Hematopoietic multipotent progenitor cell treated with erythropoietin and hydrocortisone succinate and interleukin-3 and kit ligand, for 17 days (in vitro differentiated cells): Measurements from ENCODE around the gene NAA10.
"Not testable (repeated sequence)": the region's sequence is repeated elsewhere in the genome, so short reads cannot be mapped to it uniquely, and the experiment has no call there.

ENCODE experiments used
- DNase-seq: peaks from one replicate; pipeline ENCODE4 v3.0.0-alpha.2; 2015; ENCODE audit warnings: low spot score

Gene NAA10

DNA sequence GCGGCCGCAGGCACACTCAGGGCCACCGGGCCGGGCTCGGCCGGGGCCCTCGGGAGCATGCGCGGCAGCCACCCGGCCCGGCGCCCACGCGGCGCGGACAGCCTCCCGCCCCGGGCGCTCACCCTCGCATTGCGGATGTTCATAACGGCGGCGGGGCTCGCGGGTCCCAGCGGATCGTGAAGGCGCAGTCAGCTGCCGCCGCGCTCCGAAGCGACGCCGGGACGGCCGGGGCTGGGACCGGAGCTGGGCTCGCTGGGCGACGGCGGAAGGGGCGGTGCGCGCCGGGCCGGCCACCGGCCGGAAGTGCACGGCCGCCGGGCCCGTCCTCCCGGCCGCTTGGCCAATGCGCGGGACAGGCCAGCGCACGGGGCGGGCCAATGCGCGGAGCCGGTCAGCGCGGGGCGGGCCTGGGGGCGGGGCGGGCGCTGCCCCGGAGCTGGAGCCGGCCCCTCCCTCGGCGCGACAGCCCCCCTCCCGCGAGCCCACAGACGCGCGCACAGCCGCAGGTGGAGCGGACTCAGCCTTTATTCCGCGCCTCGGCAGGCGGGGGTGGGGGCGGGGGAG is at the start of gene NAA10:
TSS of gene NAA10 (minus strand) at position 276 of the 564 bp plus-strand sequence. CDS start at position 143, 133 bp downstream.
- DNase-seq: peak; percentile 73

DNA sequence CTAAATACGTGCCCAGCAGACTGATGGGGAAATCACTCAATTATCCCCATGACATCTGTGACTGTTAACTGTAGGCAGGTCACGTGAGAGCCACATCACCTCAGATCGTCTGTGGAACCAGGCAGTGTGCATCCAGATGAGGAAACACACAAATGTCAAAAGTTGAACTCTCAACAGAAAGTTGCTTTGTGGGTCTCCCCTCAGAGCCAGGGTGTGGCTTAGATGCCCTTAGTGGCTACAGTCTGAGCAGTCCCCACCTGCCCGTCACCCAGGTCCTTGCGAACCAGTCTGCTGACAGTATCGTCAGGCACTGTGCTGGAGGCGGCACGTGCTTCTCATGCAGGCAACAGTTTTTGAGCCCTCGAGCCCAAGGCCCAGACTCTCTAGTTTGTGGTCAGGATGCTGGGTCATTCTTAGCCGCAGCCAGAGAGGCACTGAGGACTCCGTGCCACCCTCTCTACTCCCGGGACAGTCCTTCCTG is 48.5 kb upstream of the NAA10 start:
- DNase-seq: no peak

DNA sequence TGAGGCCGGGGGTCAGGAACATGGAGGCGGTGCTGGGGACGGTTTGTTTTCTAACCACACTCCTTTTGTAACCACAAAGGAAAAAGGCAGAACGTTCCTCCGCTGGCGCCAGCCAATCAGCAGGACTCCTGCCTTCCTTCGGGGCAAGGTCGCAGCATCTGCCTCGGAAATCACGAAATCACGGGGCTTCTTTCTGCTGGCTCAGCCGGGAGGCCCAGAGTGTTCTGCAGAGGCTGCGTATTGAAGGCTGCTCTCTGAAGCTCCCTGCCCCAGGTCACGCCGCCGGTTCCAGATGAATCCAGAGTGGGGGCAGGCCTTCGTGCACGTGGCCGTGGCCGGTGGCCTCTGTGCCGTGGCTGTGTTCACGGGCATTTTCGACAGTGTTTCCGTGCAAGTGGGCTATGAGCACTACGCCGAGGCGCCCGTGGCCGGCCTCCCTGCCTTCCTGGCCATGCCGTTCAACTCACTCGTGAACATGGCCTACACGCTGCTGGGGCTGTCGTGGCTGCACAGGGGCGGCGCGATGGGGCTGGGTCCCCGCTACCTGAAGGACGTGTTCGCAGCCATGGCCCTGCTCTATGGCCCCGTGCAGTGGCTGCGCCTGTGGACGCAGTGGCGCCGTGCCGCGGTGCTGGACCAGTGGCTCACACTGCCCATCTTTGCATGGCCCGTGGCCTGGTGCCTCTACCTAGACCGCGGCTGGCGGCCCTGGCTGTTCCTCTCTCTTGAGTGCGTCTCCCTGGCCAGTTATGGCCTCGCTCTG is 47.1 kb upstream of the NAA10 start:
- no peak for DNase-seq

DNA sequence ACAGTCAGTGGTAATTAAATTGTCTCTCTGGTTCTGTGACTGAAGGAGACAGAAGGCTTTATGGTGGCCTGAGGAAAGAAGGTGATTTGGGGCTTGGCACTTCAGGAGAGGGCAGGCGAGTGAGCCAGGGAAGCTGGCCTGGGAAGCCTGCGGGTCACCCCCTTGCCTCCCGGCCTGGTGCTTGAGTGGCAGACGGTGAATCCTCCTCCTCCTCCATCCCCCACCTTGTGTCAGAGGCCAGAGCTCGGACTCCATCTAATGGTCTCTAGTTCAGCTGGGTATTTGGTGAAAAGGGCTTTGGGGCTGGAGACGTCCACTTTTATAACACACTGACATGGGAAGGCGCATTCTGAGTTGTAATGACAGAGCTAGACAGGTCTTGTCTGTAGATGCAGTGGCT is 46.4 kb upstream of the NAA10 start:
- no peak for DNase-seq

DNA sequence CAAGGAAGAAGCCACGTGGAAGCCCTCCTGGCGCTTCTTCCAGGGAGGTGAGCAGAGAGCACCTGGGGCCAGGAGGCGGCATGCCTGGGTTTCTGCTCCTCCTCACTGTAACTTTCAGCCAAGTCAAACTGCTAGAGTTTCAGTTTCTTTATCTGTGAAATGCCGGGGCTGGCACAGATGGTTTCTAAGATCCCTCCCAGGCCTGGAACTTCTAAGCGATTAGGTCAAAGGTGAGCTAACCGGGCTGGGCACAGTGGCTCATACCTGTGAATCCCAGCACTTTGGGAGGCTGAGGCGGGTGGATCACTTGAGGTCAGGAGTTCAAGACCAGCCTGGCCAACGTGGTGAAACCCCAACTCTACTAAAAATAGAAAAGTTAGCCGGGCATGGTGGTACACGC is 45.6 kb upstream of the NAA10 start:
- DNase-seq: not testable (repeated sequence)

DNA sequence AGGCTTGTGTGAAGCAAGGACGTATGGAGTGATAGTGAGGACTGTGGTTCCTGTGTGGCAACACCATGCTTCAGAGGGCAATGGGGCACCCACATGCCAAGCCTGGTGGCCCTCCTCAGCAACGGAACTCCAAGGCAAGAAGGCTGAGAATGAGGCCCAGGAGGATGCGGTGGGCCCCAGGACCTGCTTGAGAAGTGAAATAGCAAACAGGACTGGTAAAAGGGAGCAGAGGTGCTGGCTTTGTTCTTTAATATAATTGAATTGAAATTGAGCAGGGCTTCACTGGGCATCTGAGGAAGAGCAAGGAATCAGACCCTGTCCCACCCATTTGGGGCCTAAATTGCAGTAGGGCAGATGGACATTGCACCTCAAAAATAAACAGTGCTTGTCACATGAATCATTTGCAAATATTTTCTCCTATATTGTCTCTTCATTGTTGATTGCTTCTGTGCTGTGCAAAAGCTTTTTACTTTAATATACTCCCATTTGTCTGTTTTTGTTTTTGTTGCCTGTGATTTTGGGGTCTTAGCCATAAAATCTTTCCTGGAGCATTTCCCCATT is 40.0 kb upstream of the NAA10 start:
- no peak for DNase-seq

DNA sequence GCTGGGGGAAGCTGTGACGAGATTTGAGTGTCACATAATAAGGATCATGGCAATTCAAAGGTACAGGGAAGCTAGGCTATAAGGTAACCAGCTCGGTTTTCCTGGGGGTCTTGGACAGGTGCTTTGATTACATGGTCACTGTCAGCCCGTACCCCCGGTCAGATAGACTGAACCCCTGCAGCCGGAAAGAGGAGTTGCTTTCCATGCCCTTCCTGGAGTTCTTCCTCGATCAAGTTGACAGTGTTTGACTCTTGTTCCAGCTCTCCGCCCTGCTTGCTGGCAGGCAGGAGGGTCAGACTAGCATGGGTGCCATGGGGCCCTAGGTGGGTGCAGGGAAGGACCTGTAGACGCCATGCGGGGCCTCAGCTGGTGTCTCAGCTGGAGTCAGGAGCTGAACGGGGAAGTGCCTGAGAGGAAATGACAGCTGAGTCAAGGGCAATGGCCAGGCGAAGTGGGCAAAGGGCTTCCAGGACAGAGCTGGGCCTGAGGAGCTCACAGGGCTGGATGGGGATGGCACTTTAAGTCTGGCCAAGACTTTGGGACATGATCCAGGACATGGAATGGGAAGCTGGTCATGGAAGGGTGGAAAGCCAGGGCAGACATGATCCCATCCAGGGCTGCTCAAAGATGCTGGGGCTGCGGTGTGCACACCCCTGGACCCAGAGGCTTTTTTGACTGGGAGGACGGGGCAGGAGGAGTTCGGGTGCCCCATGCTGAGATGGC is 39.3 kb upstream of the NAA10 start:
- no peak for DNase-seq

DNA sequence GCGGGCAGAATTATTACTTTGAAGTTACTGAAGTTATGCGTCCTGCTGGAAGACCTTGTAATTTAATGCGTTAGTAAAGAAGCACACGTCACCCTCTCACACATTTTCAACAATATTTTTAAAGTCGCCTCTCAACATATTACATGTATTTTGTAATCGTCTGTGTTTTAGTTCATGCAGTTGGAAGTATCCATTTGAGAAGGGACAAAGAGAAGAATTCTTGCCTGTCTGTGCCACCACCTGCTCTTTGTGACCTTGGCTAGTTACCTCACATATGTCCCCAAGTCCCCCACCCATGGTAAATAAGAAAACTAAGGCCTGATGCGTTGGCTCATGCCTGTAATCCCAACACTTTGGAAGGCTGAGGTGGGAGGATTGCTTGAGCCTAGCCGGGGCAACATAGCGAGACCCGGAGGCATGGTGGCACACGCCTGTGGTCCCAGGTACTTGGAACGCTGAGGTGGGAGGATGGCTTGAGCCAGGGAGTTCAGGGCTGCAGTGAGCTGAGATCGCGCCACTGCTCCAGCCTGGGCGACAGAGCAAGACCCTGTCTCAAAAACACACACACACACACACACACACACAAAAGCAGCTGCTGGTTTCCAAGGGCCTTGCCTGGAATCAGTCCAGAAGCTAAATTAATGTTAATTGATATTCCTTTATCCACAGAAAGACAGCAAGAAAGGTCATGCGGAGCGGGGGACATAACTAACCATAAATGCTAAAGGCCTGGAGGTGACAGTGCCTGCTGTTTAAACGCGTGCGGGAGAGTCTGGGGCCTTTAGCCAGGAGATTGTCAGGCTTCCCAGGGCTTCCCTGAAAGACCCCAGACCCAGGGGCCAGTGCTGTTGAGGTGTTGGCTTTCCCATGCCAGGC is 38.5 kb upstream of the NAA10 start:
- no peak for DNase-seq

DNA sequence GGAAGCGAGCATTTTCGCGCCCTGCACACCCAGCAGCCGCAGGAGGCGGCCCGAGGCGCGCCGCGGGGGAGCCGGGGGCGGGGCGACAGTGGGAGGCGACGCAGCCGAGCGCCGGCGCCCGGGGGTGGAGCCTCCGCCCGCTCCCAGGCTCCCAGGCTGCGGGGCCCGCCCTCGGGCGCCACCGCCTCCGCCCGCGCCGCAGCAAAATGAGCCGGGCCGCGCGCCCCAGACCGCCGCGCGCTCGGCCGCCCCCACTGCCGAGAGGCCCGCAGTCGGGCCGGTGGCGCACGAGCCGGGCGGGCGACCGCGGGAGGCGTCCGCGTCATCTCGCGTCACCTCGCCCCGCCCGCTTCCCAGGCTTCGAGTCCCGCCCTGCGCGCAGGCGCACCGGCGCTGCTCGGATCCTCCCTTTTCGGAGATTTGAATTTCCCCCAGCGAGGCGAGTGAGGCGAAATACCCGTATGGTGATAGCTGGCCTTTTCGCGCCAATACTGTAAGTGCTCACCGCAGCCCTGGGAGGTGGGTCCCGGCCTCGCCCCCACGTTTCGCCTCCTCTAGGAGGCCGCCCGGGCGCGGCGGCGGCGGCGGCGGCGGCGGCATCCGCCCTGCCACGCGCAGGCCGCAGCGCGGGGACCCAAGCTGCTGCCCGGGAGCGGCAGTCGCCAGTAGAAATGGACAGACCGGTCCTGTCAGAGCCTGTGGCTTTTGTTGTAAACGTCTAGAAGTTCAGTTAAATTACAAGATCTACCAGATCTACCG is 37.7 kb upstream of the NAA10 start, which contains the start of gene TMEM187:
TSS of gene TMEM187 (plus strand) at position 387 of the 759 bp plus-strand sequence. CDS start 9,309 bp downstream, outside the sequence.
- DNase-seq: peak; percentile 91

DNA sequence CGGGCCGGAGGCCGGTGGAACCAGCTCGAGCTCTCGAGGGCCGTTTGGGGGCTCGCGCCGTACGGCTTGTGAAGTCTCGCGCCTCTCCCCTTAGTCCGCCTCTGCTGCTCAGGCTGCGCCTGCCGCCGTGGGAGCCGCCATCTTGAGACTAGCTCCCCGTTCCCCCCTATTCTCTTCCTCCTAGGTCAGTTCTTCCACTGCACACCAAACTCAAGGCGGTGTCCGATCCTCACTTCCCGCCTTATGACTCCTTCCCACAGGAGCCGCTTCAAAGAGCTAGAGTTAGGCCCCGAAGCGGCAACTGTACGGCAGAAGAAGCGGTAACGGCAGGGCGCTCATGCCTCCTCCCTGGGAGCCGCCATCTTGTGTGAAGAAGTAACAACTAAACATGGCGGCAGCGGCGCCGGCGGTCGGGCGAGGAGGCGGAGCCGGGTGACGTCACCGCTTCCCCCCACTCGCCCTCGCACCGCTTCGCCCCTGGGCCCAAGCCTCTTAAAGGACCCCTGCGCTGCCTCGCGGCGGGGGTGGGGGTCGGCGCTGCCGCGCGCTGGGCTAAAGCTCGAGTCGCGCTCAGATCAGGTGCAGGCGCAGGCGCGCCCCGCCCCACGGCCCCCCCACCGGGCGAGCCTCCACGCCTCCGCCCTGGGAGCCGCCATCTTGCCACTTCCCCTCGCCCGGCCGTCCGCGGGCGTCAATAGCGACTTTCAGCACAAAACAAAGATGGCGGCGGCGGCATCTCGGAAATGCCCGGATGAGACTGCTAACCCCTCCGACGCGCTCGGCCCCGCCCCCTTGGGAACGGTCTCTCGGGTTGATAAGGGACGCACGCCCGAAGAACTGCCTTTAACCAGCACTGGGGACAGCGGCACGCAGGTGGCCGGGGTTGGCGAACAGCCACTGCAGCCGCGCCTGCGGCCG is 36.9 kb upstream of the NAA10 start, which contains the start of gene HCFC1:
TSS of gene HCFC1 (minus strand) at position 369 of the 918 bp plus-strand sequence. CDS start 978 bp downstream, outside the sequence.
- peak; percentile 93 for DNase-seq

DNA sequence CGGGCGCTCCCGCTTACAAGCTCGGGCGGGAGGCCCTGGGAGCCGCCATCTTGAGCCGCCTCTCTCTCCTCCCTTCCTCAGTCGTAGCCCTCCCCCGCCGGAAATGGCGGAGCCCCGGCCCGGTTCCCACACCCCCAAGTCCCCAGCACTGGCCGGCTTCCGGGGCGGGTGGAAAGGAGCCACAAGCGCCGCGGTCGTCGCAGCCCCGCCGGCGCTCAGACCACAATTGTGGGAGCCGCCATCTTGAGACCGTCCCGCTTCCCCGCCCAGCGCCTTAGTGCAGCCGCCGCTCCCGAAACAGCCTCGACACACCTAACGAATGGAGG is 36.2 kb upstream of the NAA10 start:
- peak; percentile 75 for DNase-seq

DNA sequence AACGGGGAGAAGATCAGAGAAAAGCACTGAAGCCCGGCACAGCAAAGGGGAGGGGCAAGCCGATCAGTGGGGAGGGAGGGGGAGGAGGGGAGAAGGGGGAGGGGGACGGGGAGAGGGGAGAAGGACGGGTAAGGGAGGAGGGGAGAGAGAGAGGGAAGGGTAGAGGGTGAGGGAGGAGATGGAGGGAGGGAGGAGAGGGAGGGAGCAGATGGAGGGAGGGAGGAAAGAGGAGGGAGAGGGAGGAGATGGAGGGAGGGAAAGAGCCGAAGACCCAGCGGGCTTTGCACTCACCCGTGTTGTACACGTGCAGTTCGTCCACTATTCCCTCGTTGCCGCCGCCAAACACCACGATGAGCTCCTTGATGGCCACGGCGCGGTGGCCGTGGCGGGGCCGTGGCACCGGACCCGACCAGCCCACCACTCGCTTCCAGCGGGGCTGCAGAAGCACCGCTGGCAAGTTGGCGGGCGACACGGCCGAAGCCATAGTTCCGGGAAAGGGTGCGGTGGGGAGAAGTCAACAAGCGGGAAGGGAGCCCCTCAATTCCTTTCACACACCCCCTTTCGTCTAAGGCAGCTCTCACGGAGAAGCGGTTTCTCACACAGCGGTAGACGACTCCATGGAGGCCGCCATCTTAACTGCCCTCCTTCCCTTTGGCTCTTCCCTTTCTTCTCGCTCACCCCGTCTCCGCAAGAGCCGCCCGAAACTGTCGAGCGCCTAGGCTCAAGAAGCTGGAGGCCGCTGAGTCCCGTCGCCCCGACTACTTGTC is 35.7 kb upstream of the NAA10 start:
- DNase-seq: peak; percentile 59

DNA sequence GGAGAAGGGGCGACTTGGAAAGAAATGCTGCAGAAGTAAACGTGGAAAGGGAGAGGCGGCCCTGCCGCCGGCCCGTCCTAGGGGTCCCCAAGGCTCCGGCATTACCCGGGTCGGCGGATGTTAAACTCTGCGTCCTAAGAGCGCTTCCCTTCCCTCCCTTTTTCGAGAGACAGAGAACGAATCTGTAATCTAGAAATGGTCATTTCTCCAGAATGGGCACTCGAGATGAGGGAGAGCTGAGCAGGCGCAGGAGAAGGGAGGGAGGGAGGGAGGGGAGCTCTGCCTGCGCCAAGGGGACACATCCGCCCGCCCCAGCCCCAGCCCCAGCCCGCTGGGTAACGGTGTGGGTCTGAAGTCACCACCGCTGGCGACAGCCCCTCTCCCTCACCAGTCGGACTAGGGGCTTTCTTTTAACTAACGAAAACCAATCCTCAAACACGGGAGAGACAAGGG is 35.1 kb upstream of the NAA10 start:
- DNase-seq: no peak

DNA sequence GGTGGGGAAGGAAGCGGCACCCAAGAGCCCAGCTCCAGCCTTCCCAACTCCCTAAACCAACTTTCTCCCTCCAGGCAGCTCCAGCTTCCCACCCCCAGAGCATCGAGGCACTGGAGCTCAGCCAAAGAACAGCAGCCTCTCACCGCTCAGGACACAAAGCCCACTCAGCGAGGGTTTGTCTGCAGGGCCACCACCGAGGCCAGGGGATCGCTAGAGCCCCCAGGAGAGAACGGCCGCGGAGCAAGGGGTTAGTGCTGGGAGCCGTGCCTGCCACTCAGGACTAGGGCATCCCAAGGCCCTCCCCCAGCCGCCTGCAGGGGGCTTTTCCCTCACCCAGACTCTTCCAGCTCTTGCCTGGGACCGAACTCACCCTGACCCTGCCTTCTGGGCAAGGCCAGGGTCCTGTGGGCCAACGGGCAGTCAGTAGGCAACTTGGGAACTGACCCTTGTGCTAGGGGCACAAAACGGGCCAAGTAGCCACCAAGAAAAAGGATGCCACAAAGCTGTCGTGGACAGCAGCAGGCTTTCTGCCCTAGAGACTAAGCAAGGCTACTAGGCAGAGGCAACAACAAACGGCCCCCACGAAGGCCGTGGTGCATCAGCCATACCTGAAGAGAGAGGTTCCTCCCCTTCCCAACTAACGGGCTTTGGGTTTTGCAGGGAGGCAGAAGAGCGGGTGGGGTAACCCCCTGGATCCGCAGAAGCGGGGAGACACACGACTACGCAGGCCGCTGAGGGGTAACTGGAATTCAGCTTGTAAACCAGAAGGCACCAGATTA is 34.5 kb upstream of the NAA10 start:
- DNase-seq: peak; percentile 7

DNA sequence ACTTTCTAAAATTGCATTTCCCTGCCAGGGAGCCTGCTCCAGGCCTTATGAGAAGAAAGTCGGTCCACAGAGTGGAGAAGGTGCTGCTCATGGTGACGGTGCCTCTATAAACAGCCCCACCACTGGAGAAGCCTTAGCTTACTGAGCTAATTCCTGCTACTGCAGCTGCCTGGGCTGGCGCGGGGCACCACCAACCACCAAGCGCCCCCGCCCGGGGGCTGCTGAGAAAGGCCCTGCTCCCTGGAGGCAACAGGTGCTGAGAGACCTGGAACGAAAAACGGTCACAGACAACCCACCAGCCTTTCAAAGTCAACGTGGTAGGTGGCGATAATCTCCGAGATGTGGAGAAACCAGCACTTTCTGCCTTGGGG is 33.9 kb upstream of the NAA10 start:
- peak; percentile 31 for DNase-seq

DNA sequence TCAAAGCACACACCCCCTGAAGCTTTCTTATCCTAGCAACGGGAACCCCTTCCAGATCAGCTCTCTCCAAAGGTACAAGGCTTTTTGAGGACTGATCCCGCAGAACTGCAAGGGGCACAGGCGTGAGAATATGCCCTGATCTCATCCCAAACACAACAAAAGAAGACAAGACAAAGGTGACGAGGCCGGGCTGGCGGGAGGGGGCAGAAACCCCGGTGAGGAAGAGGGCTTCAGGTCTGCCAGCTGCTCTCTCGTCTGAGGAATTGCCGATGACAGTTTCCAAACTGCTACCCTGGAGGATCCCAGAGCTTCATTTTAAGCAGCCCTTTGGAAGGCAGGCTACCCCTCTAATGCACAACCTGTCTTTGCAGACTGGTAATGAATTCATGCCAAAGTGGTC is 33.4 kb upstream of the NAA10 start:
- no peak for DNase-seq

DNA sequence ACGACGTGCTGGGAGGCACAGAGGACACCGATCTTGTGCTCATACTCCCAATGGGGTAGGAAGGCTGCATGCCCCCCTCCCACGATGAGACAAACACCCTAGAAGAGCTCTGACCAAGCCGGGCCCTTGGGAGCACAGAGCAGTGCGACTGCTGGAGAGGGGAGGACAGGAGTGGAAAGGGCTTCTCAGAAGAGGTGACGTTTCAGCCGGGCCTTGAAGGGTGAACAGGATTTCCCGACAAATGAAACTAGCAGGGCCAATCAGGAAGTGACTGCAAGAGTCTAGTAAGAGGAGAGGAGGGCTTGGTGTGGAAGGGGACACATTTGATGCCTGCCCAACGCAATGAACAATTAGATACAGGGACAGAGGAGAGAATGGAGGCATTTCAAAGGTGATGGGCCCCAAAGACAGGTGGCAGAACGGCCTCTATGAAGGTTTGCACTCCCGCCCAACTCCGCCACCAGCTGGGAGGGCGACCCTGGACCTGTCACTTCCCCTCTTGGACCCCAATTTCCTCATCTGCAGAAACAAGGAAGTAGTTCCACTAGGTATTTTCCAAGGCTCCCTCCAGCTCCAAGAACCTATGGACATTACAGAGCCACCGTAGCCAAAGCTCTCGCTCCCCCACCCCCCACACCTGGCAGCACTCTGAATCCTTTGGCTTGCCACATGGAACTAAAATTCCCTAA is 32.8 kb upstream of the NAA10 start:
- DNase-seq: no peak
